ENCODE results near the gene GCGR.

Gene GCGR

GRCh38 chr17:81858170-81858966 lies 54.4 kb downstream of the GCGR start:
- TF ChIP-seq CTCF (conservative IDR thresholded peaks at IDR 0.05), result no peak
- H3K27ac ChIP-seq, result peak overlapping the region; percentile 96

- peak overlapping the region; percentile 96 for H3K27ac ChIP-seq
- TF ChIP-seq ZFX (IDR thresholded peaks at IDR 0.05) (no peak), CTCF (conservative IDR thresholded peaks at IDR 0.05) (no peak)
Observed at GRCh38 chr17:81858967-81859905, 55.3 kb downstream of the GCGR start.

- H3K27ac ChIP-seq, result peak within 1 kb of the TSS; percentile 96
- TF ChIP-seq ZFX (IDR thresholded peaks at IDR 0.05), result peak; percentile 84; the same call in 1 of the 2 replicates
- no peak for TF ChIP-seq CTCF (conservative IDR thresholded peaks at IDR 0.05)
Observed at GRCh38 chr17:81859906-81860755, 56.2 kb downstream of the GCGR start, which contains the start of gene P4HB. P4HB (minus strand) TSS chr17:81860535; CDS start chr17:81860471, 64 bp downstream.

DNA sequence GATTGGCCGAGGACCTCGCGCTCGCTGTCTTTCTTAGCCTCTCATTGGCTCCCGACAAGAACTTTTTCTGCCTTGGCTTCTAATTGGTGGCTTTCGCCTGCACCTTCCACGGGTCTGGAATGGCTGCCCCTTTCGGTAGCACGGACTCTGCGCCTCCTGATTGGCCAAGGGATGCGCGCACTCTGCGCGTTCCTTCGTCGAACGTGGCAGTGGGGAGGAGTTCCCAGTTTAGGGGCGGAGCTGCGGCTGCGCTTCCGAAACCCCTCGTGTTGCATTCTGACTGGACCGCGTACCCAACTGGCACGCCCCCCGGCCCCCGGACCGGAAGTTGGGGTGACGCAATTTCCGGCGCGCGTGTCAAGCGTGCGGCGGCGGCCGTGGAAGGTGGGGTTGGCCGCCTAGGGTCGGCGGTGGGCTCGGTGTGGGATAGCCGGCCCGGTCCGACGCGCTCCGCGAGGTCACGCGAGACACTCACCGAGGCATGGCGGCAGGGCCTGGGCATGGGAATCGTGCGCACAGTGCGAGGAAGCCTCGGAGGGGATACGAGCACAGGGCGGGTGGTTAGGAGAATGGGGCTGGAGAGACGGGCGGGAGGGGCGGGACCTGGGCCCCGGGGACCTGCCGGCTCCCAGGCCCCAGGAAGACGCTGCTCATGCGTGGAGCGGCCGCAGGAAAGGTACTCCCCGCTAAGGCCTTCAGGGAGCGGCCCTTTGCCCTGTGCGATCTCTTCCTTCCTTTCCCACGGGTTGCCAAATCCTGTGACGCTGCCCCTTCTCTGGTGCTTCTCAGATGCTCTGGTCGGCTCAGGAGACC lies 57.0 kb downstream of the GCGR start:
- peak overlapping the region; percentile 96 for H3K27ac ChIP-seq
- peak; percentile 73 for TF ChIP-seq ZFX (IDR thresholded peaks at IDR 0.05)
- TF ChIP-seq CTCF (conservative IDR thresholded peaks at IDR 0.05), result no peak

DNA sequence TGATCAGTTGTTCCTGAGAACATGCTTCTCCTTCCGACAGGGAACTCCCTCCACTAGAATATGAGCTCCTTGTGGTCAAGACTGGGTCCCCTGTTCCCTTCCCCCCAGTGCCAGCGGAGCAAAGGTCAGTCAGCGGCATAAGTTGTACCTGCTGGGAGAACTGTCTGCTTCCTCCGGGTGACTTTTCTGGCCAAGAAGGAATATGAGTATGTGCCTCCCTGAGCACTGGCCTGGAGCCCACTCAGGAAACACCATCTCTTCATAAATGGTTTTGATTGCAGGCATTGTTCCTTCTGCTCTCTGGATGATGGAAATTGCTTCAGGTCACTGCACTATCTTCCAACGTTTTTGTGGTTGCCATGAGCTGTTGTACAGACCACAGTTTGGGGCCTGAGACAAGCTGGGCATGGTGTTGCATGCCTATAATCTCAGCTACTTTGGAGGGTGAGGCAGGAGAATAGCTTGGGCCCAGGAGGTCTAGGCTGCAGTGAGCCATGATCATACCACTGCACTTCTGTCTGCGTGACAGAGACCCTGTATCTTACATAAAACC lies 59.2 kb downstream of the GCGR start:
- TF ChIP-seq CTCF (conservative IDR thresholded peaks at IDR 0.05), result no peak
- no peak for TF ChIP-seq ZFX (IDR thresholded peaks at IDR 0.05)
- 0 out of 2 replicates have a peak overlapping the region, but pooled peaks have one; percentile 96 for H3K27ac ChIP-seq

All from C4-2B (cell line).